ENCODE results near the gene MLEC.
"Not testable (repeated sequence)": the region's sequence is repeated elsewhere in the genome, so short reads cannot be mapped to it uniquely, and the experiment has no call there.

Gene MLEC

DNA sequence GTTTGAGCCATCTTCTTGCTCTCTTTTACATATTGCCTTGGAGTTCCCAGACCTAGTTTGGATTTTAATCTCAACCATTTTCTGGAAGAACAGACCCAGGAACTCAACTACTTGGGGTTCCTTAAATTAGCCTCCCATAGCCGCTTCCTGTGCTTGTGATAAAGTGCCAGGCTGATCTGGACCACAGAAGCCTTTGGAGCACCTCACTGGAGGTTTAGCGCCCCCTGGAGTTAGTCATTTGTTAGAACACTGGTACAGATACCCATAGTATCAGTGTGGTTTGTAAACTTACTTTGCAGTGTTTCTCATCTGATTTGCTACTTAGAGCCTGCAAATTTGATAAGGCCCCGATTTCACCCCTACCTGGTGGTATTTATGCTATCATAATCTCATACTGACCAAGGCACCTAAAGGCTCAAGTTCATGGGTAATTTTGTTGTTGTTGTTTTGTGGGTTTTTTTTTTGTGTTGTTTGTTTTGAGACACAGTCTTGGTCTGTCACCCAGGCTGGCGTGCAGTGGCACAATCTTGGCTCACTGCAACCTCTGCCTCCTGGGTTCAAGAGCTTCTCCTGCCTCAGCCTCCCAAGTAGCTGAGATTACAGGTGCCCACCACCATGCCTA is 27.0 kb downstream of the MLEC start:
- H3K4me3 ChIP-seq = no peak overlapping the region
- peak overlapping the region in 1 of 21 experiments; percentile 9 for H3K27ac ChIP-seq

DNA sequence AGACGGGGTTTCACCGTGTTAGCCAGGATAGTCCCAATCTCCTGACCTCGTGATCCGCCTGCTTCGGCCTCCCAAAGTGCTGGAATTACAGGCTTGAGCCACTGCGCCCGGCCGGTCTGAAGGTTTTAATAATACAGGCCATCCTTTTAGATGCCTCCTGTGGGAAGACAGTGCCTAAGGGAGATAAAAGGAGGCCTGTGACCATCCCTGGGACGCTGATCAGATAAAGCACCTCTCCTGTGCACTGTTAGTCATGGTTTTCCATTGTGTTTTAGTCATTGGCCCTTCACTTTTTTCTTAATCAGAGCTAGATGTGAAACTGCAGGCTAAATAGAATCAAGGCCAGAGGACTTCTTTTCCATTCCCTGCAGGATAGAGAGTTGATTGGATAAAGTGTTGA is 31.1 kb downstream of the MLEC start:
- H3K4me3 ChIP-seq = no peak overlapping the region
- no peak overlapping the region for H3K27ac ChIP-seq

DNA sequence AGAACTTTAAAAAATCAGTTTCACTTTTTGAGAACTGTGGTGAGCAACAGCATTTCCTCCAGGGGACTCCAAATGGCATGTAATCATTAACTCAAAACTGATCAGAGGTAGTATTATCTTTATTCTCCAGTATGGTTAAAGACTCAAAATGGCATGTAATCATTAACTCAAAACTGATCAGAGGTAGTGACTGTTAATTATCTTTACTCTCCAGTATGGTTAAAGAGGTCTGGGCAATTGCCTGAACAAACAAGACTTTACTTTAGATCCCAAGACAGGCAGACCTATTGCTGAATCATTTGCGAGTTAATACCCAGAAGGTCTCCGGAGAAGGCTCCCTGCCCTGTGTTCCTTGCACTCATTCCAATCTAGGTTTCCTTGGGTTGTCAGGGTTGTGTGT is 32.1 kb downstream of the MLEC start:
- Histone ChIP-seq H3K4me3 (no peak overlapping the region), H3K27ac (peak overlapping the region in 1 of 21 experiments; percentile 58)

DNA sequence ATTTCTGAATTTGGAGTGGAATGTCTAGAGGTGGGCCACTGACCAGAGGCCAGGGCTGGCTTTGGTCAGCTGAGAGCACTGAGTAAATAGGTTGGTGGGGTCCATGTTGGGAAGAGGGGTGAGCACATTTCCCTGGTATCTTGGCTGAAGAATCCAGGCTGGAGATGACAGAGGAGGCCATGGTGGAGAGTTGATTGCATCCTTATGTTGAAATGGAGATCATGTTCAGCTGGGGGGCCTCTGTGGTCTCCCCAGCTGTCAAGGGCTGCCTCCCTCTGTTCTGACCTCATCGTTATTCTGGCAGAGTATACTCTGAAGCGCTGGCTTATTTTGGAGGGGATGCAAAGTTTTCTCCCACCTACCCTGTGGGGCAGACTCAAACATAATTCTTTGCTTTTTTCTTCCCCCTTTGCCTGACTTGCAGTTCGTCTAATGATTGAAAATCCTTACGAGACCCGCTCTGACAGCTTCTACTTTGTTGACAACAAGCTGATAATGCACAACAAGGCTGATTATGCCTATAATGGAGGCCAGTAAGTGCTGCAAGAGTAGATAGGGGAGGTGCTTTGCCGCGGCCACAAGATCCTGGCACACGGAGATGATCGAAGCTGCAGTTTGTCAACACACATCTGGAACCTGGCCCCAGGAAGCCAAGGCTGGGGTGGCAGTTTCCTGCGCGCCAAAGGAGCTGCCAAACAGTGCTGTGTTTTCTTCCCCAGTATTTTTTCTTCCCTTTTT is 32.7 kb downstream of the MLEC start:
- H3K4me3 ChIP-seq = no peak overlapping the region
- peak overlapping the region in 7 of 21 experiments; percentile 0 to 63 (median 25) for H3K27ac ChIP-seq

DNA sequence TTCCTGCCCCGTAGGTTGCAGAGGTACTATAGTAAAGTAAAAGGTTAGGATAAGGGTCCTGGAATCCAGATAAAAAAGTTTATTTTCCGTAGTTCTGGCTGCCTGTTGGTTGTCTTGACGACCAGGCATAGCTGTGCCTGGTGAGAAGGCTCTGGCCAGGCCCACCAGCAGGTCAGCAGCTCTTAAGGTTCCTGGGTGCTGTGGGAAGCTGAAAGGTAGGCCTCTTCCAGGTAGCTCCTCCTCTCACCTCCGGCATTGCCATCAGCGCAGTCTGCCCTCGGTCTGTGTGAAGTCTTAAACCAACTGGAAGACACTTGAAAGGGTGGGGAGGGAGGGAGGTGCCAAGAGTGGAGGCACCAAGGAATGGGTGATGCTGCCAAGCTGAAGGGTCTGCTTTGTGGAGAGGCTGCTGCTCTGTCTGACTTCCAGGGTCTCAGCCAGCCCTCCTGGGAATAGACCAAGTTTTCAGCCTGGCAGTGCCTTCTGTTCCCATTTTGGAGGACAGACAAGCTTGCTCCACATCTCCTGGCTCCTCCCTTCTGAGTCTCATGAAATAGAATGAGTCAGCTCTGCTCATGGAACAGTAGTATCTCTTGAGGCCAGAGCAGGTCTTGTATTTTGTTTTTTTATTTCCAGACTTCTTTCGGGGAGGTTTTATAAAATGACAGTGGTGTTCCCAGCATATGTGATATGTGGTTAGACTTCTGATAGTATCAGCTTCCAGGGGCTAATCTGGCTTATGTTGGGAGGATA is 33.5 kb downstream of the MLEC start:
- peak overlapping the region in 10 of 21 experiments; percentile 0 to 63 (median 26) for H3K27ac ChIP-seq

DNA sequence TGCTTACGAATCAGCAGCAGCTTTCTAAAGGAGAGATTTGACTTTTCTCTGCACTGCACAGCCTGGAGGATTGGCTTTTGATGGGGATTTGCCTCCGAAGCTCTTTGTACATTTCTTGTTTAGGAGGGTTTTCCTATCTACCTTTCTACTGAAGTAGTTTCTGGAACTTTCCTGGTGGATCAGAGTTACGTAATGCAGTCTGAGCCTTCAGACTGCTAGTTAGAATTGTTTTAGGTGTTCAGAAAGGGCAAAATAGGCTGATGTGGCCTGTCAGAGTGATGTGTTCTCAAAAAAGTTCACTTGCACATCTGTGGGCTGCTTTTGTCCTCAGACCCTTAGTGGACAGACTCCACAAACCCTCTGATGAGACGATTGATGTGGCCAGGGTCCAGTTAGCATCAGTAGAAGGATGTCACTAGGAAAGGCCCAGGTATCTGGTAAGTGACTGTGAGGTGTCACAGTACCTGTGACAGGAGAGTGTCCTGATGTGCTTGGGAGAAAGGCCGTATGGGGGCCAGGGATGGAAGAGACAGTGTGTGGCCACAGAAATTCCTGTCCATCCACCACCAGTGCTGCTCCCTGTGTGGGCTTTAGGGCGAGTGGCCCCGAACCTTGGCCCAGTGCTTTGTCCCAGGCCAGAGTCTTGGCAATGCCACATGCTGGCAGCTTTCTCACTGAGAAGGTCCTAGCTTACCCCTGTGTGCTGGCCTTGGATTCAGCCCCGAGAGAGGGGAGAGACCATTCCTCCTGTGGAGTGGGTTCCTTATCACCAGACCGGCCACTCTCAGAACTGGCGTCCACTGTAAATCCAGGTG is 34.2 kb downstream of the MLEC start:
- Histone ChIP-seq H3K27ac (peak overlapping the region in 5 of 21 experiments; percentile 0 to 34 (median 20)), H3K4me3 (no peak overlapping the region)

More for the DNA sequence above, 33.5 kb downstream of the MLEC start:
- no peak overlapping the region for H3K4me3 ChIP-seq

DNA sequence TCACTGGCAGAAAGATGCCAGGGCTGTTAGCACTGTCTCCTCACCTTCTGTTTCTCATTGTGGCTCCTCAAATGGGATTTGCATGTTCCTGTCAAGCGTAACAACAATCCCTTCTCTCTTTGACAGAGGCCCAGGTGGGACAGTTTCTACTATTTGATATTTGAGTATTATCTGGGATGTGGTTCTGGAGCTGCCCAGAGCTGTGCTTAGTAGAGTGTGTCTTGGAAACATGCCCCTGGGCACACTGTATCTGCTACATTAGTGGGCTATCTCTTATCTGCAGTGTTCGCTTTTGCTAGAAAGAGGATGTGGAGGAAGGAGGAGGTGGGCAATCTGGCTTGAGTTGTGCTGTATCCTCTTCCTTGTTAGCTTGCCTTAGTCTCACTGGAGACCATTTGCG is 34.9 kb downstream of the MLEC start:
- no peak overlapping the region for H3K27ac ChIP-seq
- no peak overlapping the region for H3K4me3 ChIP-seq

DNA sequence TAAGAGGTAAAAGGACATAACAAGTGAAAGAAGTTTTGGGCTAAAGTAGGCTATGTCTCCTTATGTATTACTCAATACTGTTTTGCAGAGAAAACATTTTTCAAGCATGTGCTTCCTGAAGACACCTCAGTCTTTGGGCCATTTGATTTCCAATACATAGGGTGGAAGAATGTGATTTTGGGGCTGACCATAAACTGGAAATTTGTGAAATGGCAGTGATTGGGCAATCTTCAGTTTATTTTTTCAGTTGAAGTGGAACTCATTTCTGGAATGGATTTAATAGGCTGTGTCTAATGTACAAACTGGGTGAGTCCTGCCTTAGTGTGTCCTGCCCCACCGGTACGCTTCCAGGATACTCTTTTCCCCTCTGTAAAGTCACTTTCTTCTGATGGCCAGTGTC is 35.8 kb downstream of the MLEC start:
- no peak overlapping the region for H3K27ac ChIP-seq
- H3K4me3 ChIP-seq = no peak overlapping the region

DNA sequence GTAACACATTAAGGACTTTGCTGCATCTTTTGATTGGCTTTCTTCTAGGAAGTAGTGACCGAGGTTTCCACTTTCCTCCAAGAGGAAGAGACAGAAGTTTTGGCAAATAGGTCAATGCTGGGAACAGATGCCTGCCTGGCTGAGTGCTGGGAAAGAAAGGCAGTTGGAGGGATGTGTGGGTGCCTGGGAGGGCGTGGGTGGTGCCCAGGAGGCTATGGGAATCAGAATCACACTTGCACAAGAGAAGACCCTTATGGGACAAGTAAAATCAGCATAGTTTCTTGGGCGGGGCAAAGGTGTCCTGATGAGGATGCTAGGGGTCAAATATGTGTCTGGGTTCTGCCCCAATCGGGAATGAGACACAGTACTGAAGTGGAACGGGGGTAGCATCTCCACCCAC is 37.8 kb downstream of the MLEC start:
- H3K4me3 ChIP-seq = no peak overlapping the region
- H3K27ac ChIP-seq = no peak overlapping the region

DNA sequence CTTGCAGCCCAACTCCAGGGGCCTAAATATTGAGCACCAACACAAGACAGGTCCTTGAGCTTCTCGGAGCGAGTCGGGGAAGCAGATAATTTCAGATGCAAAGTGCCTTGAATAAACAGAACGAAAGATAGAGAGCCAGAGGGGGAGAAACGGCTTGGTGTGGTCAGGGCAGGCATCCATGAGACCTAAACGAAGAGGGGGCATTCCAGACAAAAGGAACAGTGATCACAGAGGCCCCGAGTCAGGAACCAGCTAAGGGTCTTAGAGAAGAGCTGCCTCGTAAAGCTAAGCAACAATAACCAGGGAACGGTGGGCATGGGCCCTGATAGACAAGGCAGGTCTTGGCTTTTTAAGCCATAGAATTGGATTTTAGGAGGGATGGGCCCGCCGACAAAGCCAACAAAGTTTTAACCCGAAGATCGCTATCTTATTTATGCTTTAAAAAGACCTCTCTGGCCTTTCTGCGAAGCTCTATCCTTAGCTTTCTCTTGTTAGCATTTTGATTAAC is 38.3 kb downstream of the MLEC start:
- peak overlapping the region in 9 of 21 experiments; percentile 26 to 82 (median 67) for H3K27ac ChIP-seq
- H3K4me3 ChIP-seq = peak overlapping the region; percentile 56 to 80 (median 70)

DNA sequence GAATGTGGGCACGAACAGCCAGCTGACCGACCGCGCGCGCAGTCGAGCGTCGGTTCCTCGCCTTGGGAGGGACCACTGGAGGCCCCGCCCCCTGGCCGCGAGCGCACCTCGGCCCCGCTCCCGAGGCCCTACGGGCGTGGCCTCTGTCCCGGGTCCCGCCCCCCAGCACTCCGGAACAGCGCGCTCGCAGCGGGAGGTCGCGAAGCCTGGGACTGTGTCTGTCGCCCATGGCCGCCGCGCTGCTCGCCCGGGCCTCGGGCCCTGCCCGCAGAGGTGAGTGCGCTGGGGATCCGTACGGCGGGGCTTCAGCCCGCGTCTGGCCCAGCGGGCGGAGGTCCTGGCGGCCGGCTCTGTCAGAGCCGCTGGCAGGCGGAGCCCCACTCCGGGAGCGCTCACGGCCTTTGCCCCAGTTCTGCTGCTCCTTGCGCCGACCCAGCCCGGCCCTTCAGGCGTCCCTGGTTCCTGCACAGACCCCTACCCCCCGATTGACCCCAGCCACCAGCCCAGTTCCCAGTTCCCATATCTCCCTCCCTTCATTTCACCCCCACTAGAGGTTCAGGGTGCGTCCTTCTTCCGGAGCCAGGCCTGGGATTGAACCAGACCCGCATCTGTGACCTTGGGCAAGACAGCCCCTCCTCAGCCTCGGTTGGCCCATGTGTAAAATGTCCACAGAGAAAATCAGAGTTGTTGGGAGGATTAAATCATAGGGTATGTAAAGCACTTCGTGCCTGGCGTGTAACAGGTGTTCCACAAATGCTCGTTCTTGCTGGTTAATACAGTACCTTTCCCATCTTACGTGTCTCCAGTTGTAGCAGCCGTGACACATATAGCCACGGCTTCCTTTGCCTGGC is 38.9 kb downstream of the MLEC start, which contains the start of gene ACADS:
Gene ACADS (plus strand): TSS at position 168 of the 851 bp plus-strand sequence. CDS start 60 bp downstream, at position 228.
- H3K4me3 ChIP-seq = peak within 1 kb of the TSS; percentile 56 to 80 (median 70)
- peak within 1 kb of the TSS; percentile 26 to 83 (median 72) for H3K27ac ChIP-seq

DNA sequence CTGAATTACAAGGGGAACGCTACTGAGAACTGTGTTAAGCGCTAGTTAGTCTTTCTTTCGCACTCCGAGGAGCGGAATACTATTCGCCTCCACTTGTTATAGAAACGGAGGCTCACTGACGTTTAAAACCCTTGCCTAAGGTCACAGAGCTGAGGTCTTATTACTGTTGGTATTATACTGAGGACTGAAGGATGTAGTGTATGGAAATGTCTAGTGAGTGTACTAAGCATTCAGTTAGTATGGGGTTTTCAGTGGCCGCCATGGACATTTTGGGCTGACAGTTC is 39.5 kb downstream of the MLEC start:
- H3K27ac ChIP-seq = peak overlapping the region in 4 of 21 experiments; percentile 56 to 82 (median 79)
- H3K4me3 ChIP-seq = peak overlapping the region in 4 of 7 experiments; percentile 65 to 71 (median 70)

DNA sequence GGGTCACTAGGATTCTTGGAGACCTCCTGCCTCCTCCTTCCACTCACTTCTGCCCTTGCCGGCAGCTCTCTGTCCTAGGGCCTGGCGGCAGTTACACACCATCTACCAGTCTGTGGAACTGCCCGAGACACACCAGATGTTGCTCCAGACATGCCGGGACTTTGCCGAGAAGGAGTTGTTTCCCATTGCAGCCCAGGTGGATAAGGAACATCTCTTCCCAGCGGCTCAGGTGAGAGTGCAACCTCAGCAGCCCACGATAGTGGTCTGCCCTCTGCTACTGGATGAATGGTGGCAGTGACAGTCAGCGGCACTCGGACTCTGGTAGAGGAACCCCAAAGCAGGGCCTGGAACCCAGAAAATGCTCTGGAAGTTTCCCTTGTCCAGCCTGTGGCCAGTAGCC is 40.0 kb downstream of the MLEC start:
- H3K27ac ChIP-seq = peak overlapping the region in 1 of 21 experiments; percentile 37
- no peak overlapping the region for H3K4me3 ChIP-seq

DNA sequence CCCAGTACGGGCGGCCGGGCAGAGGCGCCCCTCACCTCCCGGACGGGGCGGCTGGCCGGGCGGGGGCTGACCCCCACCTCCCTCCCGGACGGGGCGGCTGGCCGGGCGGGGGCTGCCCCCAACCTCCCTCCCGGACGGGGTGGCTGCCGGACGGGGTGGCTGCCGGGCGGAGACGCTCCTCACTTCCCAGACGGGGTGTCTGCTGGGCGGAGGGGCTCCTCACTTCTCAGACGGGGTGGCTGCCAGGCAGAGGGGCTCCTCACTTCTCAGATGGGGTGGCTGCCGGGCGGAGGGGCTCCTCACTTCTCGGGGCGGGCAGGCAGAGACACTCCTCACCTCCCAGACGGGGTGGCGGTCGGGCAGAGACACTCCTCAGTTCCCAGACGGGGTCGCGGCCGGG is 45.2 kb downstream of the MLEC start:
- H3K27ac ChIP-seq, H3K4me3 ChIP-seq: not testable (repeated sequence)

DNA sequence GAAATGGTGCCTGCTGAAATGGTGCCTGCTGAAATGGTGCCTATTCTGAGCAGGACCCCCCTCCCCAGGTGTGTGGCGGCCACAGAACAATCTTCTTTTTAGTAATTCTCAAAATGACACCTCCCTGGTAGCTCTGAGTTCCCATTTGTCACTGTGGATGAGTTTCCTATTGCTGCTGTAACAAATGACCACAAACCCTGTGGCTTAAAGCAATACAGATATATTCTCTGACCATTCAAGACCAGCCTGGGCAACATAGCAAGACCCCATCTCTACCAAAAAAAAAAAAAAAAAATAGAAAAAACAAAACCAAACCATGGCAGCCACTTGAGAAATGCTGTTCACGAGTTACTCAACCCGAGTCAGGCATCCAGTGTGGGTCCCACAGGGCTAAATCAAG is 46.6 kb downstream of the MLEC start:
- Histone ChIP-seq H3K4me3 (no peak overlapping the region), H3K27ac (no peak overlapping the region)

DNA sequence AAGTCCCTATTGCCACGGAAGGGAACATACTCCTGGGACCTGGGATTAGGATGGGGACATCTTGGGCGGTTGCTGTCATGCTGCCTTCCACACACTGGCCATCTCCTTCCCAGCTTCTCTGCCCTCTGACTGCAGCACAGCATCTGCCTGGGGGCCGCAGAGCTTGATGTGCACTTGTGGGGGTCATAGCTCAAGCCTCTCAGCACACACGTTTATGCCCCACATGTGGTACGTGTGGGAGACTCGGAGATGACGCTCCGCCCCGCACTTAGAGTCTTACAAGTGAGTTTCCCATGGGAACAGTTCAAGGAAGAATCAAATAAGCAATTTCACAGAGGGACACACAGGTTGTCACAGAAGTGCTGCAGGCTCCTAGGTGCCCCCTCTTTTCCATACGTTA is 47.3 kb downstream of the MLEC start:
- no peak overlapping the region for H3K4me3 ChIP-seq

DNA sequence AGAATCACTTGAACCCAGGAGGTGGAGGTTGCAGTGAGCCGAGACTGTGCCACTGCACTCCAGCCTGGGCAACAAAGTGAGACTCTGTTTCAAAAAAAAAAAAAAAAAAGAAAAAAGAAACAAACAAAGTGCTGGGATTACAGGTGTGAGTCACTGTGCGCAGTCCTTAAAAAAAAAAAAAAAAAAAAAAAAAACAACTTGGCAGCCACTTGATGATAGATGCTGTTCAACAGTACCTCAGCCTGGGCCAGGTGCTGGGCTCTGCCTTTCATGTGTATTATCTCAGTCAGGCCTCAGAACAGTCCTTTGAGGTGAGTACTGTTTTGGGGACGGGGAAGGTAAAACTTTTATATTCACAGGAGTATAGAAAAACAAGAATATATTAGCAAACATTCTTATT is 48.2 kb downstream of the MLEC start:
- Histone ChIP-seq H3K27ac (no peak overlapping the region), H3K4me3 (no peak overlapping the region)

More for the DNA sequence above, 47.3 kb downstream of the MLEC start:
- H3K27ac ChIP-seq = no peak overlapping the region

DNA sequence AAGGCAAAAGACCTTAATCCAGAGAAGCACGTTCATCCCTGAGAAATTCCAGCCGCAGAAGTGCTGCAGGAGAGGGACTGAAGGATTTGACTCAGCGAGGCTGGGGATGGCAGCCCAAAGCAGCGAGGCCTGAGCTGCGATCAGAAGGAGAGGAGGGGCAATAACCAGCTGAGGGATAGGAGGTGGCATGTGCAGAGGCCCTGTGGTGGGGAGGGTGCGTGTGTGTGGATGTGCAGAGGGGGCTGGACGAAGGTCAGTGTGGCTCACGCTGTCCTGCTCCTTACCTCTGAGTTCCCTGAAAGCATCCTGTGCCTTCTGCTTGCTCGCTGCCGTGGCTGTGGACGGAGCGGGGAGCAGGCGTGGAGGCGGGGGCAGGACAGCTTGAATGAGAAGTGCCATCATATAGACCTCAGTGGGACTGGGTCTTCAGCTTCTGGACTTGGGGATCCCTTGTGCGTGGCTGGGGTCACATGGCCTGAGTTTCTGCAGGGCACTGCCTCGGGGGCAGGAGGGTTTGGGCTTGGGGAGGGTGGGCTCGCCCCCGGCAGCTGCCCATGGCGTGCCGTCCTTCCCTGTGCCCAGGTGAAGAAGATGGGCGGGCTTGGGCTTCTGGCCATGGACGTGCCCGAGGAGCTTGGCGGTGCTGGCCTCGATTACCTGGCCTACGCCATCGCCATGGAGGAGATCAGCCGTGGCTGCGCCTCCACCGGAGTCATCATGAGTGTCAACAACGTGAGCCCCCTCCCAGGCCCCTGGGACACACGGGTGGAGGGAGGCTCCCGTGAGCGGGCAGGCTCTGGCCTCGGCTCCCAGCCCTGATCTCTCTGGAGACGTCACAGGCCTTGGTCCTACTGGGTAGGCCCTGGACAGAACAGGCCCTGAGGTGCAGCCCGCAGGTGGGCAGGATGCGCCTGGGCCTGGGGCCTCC is 49.7 kb downstream of the MLEC start:
- Histone ChIP-seq H3K4me3 (no peak overlapping the region), H3K27ac (no peak overlapping the region)

Measured in skin epidermis (tissue), 12 donors.